Lower leg skin (tissue), 3 donors: ENCODE results near the gene ADAMTS16.

Experiments
- CTCF ChIP-seq, 3 donors: fragments of 450-650 bp; IDR thresholded peaks; one replicate each; pipeline ENCODE4 v1.5.1; 2016; ENCODE audit warnings: antibody characterized with exemption in 3 of 3, mild to moderate bottlenecking in 3 of 3, moderate library complexity in 2 of 3
- POLR2A ChIP-seq, 2 donors: fragments of 450-650 bp; IDR thresholded peaks; one replicate each; pipeline ENCODE4 v1.6.1; 2016 to 2017; ENCODE audit warnings: antibody characterized with exemption in 2 of 2, mild to moderate bottlenecking in 1 of 2, moderate library complexity in 1 of 2

GRCh38 chr5:5103245-5103644, 36.9 kb upstream of the ADAMTS16 start:
- TF ChIP-seq POLR2A (IDR thresholded peaks at IDR 0.05) (no peak), CTCF (IDR thresholded peaks at IDR 0.05) (no peak)
